Germinal center (tissue), 1 donor: Measurements from ENCODE around the gene IL1R1.

Experiments
- DNase-seq: peaks from one replicate; pipeline ENCODE4 v3.0.0; 2012; ENCODE audit warnings: mixed read lengths, low spot score

IL1R1 gene

GRCh38 chr2:102204638-102205037 is 62.1 kb downstream of the IL1R1 start:
- DNase-seq: no peak

- DNase-seq: no peak
Measured at GRCh38 chr2:102206666-102207341, 64.3 kb downstream of the IL1R1 start.

GRCh38 chr2:102208774-102209173 is 66.2 kb downstream of the IL1R1 start:
- DNase-seq: no peak

GRCh38 chr2:102209474-102209873 is 66.9 kb downstream of the IL1R1 start:
- DNase-seq: no peak

GRCh38 chr2:102217032-102217431 is 74.5 kb downstream of the IL1R1 start:
- no peak for DNase-seq

GRCh38 chr2:102224824-102225739 is 82.5 kb downstream of the IL1R1 start:
- DNase-seq: no peak

GRCh38 chr2:102226171-102226570 is 83.6 kb downstream of the IL1R1 start:
- no peak for DNase-seq

GRCh38 chr2:102226612-102227391 is 84.3 kb downstream of the IL1R1 start:
- DNase-seq: no peak

- DNase-seq: no peak
Measured at GRCh38 chr2:102229141-102229769, 86.7 kb downstream of the IL1R1 start.
